GM12864 (cell line): ENCODE data around the gene ABCA4.

ENCODE experiments used
- DNase-seq: peaks from one replicate; pipeline ENCODE4 v3.0.0-alpha.2; 2011; ENCODE audit warnings: low read depth
- H3K4me3 ChIP-seq: 2 replicates; pipeline ENCODE4 v1.5.1; 2011; ENCODE audit warnings: mild to moderate bottlenecking, low read depth, low read length, control low read depth
- CTCF ChIP-seq: IDR thresholded peaks from 2 replicates; pipeline ENCODE4 v1.5.1; 2011; ENCODE audit warnings: low read depth, mild to moderate bottlenecking, moderate library complexity, low read length, control low read depth, inconsistent platforms; ENCODE audit errors: missing control alignments

ABCA4 gene

GRCh38 chr1:94017155-94017829, 103.7 kb downstream of the ABCA4 start:
- TF ChIP-seq CTCF = no peak
- no peak for DNase-seq
- no peak overlapping the region for H3K4me3 ChIP-seq

- no peak for DNase-seq
- H3K4me3 ChIP-seq = no peak overlapping the region
- TF ChIP-seq CTCF = no peak
Measured at GRCh38 chr1:94015489-94015817, 105.5 kb downstream of the ABCA4 start.

- no peak overlapping the region for H3K4me3 ChIP-seq
- no peak for TF ChIP-seq CTCF
- DNase-seq = no peak
Measured at GRCh38 chr1:94014635-94015488, 106.1 kb downstream of the ABCA4 start.

- no peak for DNase-seq
- H3K4me3 ChIP-seq = no peak overlapping the region
- TF ChIP-seq CTCF = no peak
Measured at GRCh38 chr1:94014087-94014486, 106.9 kb downstream of the ABCA4 start.

GRCh38 chr1:94013367-94013878, 107.5 kb downstream of the ABCA4 start:
- DNase-seq = no peak
- no peak overlapping the region for H3K4me3 ChIP-seq
- no peak for TF ChIP-seq CTCF

- H3K4me3 ChIP-seq = no peak overlapping the region
- no peak for TF ChIP-seq CTCF
- no peak for DNase-seq
Measured at GRCh38 chr1:94012708-94013366, 108.1 kb downstream of the ABCA4 start.
